WERI-Rb-1 (cell line): ENCODE results near the gene CA5A.
"Not testable (repeated sequence)": the region's sequence is repeated elsewhere in the genome, so short reads cannot be mapped to it uniquely, and the experiment has no call there.

Experiments used
- DNase-seq: peaks from one replicate; pipeline ENCODE4 v3.0.0-alpha.2; 2020
- H3K27ac ChIP-seq: fragments of 250-450 bp; sonication (Bioruptor Pico); 2 replicates; pipeline ENCODE4 v1.5.1; 2020; ENCODE audit warnings: mild to moderate bottlenecking, moderate library complexity
- H3K27me3 ChIP-seq: fragments of 250-450 bp; sonication (Bioruptor Pico); 2 replicates; pipeline ENCODE4 v1.5.1; 2021; ENCODE audit warnings: mild to moderate bottlenecking, low read depth, moderate library complexity; ENCODE audit not compliant: insufficient read depth, severe bottlenecking
- H3K36me3 ChIP-seq: fragments of 250-450 bp; sonication (Bioruptor Pico); 2 replicates; pipeline ENCODE4 v1.5.1; 2020; ENCODE audit warnings: mild to moderate bottlenecking, moderate library complexity
- H3K4me3 ChIP-seq: 2 replicates; pipeline ENCODE4 v1.5.1; 2011; ENCODE audit warnings: low read depth, mild to moderate bottlenecking, control low read depth, low read length
- H3K9me3 ChIP-seq: fragments of 250-450 bp; sonication (Bioruptor Pico); 2 replicates; pipeline ENCODE4 v1.5.1; 2021; ENCODE audit warnings: mild to moderate bottlenecking, moderate library complexity; ENCODE audit not compliant: severe bottlenecking
- TF ChIP-seq, protein P1 (sequence below): IDR thresholded peaks from 2 replicates; pipeline ENCODE4 v1.5.1; 2011; ENCODE audit warnings: low read depth, mild to moderate bottlenecking, control low read depth, inconsistent platforms, low read length

The CA5A gene

DNA sequence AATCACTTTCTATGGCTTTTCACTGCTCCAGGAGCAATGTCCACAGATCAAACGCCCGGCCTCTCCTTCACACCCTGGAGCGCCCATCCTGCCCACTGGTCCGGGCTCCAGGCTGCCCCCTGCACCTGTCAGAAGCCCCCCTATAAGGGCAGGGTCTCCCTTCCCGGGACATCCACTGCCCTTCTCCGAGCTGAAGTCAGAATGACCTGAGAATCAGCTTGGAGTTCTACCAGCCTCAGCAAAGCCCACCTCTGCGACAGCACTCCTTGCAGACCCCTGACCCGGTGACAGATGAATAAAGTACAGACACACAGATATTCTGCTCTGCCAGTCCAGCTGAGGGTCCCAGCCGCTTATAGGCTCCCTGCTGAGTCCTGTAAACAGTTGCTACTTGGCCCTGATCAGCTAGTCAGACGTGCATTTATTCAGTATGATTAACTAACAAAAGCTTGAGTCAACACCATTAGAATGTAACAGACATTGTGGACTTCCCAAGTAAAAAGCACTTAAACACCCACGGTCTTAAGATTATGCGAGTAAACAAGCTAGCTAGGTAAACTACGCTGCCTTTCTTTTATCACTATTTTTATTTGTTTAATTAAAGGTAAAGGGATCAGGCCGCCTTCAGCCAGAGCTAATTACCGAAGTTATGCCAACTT lies 71.9 kb downstream of the CA5A start:
- H3K27ac ChIP-seq: no peak overlapping the region

DNA sequence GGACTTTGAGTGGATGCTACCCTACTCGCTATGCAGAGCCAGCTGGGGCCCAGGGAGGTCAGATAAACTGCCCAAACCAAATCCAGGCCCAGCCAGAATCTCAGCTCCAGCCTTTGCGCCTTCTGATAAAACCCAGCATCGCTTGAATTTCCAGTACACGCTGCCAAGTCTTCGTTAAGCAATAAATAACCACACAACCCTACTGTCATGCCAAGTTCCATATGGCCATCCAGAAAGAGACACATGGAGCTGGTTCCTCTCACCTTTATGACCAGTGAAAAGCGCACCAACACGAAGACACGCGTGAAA lies 73.0 kb downstream of the CA5A start:
- H3K4me3 ChIP-seq, H3K9me3 ChIP-seq, H3K27ac ChIP-seq, DNase-seq, H3K27me3 ChIP-seq, H3K36me3 ChIP-seq: not testable (repeated sequence)

More for the DNA sequence above, 71.9 kb downstream of the CA5A start:
- H3K4me3 ChIP-seq: no peak overlapping the region
- no peak for DNase-seq
- H3K9me3 ChIP-seq: no peaks in the 10 kb centered on the region
- TF ChIP-seq, protein P1, sequence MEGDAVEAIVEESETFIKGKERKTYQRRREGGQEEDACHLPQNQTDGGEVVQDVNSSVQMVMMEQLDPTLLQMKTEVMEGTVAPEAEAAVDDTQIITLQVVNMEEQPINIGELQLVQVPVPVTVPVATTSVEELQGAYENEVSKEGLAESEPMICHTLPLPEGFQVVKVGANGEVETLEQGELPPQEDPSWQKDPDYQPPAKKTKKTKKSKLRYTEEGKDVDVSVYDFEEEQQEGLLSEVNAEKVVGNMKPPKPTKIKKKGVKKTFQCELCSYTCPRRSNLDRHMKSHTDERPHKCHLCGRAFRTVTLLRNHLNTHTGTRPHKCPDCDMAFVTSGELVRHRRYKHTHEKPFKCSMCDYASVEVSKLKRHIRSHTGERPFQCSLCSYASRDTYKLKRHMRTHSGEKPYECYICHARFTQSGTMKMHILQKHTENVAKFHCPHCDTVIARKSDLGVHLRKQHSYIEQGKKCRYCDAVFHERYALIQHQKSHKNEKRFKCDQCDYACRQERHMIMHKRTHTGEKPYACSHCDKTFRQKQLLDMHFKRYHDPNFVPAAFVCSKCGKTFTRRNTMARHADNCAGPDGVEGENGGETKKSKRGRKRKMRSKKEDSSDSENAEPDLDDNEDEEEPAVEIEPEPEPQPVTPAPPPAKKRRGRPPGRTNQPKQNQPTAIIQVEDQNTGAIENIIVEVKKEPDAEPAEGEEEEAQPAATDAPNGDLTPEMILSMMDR: no peak
- H3K27me3 ChIP-seq: no peaks in the 10 kb centered on the region
- H3K36me3 ChIP-seq: no peaks in the 10 kb centered on the region

DNA sequence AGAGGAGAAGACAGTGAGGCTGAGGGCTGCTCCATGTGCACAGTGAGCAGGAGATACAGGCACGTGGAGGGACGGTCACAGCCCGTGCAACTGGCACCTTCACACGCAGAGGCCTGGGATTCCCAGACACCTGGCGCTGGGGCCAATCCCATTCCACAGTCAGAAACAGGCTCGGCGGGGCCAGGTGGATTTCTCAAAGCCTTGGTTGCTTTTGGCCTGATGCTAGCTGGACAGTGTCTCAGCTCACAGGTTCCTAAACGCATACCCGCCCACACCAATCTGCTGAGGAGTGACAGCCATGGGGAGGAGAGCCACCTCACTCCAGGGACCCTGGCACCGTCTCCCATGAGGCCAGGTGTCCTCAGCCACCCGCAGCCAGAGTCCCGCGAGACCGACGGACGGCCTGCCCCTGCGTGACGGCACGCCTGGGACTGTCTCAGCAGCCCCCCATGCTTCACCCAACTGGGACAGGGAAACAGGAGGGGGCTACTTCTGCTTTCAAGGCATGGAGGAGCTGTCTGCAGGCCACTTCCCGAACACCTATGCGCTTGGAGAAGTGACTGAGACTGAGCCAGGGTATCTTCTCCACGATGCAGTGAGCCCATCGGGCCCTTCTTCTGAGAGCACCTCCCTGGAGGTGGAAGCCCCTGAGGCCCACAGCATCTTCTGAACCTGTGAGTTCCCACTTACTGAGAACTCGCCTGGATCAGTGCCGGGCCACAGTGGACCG lies 73.6 kb downstream of the CA5A start:
- H3K36me3 ChIP-seq, DNase-seq, H3K4me3 ChIP-seq, H3K27me3 ChIP-seq, H3K9me3 ChIP-seq, H3K27ac ChIP-seq: not testable (repeated sequence)

DNA sequence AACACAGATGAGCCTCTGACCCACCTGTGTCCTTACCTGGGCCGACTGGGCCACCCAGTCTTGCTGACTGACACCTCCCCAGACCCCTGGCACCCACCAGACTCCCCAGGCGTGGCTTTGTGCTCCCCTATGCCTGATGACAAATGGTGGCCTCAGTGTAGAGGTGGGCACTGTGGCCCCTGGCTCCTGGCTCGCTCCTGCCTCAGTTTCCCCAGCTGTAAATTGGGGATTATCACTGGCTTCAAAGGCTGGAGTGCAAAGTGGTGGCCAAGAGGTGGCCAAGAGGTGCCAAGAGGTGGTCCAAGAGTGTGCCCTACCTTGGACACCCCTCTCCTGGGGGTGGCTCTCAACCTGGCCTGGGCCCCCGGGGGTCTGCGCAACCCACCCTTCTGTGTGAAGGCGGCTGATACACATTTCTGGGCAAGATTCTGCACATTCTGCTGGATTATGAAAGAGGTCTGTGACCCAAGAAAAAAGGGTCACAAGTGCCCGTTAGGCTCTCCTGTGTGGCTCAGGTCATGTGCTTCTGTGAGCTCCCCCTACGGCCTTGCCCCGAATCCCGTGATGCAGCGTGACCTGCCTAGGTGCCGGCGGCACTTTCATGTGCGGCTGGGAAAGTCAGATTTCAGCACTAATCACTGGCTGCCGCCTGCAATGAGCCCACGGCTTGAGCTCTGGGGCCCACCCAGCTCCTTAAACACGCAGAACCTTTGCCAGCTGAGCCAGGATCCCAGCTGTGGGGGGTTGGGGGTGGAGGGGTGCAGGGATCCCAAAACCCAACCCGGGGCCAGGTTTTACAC lies 74.8 kb downstream of the CA5A start:
- H3K27ac ChIP-seq, H3K36me3 ChIP-seq, H3K4me3 ChIP-seq, DNase-seq, H3K9me3 ChIP-seq, H3K27me3 ChIP-seq: not testable (repeated sequence)

DNA sequence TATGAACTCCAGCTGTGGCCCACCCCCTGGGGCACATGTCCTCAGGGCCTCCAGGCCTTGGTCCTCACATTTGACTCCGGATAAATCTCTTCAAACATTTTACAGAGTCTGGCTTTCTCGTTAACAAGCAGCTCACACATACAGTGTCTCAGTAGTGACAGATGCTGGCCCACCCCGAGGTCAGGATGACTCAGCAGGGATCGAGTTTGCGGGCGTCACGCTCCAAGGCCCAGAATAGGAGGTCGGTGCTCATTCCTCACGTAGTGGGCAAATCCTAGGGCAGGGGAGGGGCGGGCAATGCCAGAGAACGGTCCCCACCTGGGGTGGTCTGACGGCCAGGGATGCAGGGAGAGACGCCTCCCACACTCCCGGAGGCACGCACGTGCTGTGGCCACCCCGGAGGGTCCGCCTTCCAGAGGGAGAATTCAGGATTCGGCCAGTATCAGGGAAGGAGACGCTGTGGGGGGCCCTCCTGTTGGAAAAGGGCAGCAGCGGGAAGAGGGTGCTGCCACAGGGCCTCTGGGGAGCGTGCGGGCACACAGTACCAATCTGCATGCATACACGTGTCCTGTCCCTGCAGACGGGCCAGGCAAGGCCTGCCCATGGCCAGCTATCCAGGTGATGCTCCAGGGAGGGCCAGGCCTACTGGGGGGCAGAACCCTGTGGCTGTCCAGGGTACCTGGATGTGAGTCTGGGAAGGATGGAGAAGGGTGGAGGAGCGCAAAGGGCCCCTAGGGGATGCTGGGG lies 75.6 kb downstream of the CA5A start:
- TF ChIP-seq, protein P1: no peak
- Histone ChIP-seq H3K9me3 (no peaks in the 10 kb centered on the region), H3K4me3 (no peak overlapping the region), H3K27me3 (no peaks in the 10 kb centered on the region), H3K27ac (peak overlapping the region; percentile 57), H3K36me3 (no peaks in the 10 kb centered on the region)
- DNase-seq: peak; percentile 61

DNA sequence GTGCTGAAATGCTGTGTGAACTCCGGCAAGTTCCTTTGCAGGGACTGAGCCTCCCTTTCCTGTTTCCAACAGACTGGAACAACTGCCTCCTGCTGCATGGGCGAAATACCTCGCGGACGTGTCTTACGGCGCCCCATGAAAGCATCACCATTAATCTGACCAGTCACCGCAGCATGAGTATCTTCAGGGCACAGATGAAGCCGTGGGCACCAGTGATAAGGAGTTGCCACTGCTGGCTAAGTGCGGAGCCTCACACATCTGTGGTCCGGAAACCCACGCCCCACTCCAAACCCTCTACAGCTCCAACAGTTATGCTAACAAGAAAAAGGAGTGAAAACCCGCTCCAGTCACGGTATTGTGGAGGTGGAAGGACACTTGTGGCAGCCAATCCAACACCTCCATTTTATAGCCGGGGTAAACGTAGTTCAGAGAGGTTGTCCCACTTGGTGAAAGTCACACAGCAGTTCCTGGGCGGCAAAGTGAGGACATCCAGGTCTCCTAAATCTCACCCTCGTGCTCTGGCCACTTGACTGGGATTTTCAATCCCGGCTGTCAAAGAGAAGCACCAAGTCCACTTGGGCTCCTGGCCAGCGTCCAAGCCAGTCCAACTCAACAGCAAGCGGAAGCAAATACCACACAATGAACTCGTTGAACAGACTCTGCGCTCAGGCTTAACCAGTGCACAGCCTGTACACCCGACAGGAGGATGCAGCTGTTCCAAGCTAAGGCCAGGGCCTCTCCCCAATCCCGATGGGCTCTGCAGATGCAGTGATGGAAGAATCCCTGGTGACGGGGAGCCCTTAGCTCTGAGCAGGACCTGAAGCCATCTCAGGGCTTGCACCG lies 78.0 kb downstream of the CA5A start:
- H3K36me3 ChIP-seq, DNase-seq, H3K9me3 ChIP-seq, H3K27me3 ChIP-seq, H3K4me3 ChIP-seq, H3K27ac ChIP-seq: not testable (repeated sequence)

DNA sequence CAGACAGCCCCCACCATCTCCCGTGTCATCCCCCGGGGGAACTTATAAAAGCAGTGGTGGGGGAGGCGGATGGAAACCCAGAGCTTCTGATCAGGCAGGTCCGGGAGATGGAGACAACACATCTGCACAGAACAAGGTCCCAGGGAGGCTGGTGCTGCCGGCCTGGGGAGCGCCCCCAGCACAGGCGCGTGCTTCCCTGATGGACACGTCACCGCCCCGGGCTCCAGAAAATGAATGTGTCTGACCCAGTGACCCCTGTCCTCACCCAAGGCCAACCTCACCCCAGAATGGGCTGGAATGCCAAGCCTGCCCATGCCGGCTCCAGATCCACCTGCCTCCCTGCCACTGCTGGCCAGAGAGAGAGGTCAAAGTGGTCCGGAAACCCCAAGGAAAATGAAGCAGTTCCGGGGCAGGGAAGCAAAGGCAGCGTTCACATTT lies 79.5 kb downstream of the CA5A start:
- no peak for DNase-seq
- H3K4me3 ChIP-seq: no peak overlapping the region
- TF ChIP-seq, protein P1: no peak
- peaks cover 8% of the 10 kb centered on the region; the same call in 1 of the 2 replicates for H3K36me3 ChIP-seq
- no peaks in the 10 kb centered on the region for H3K9me3 ChIP-seq
- no peak overlapping the region for H3K27ac ChIP-seq
- no peaks in the 10 kb centered on the region for H3K27me3 ChIP-seq
